Caco-2 (cell line): ENCODE results near the gene F10. TPM values are rescaled to one million over a fixed set of nuclear protein-coding genes. Genes with fewer than 3 reads are reported as not detected.
A peak's percentile ranks its signal among the peaks of the same experiment; 100 is the strongest.

Source experiments
- BruUV-seq: library from RNA; stranded (reverse); fragments of 400-500 nt; replicated peaks from 2 replicates; lab custom pipeline; 2021; lab: Mats Ljungman, UMichigan
- CTCF ChIA-PET: fragments of 300-600 bp; sonication (Branson Sonifier 250); formaldehyde crosslinking; loops from one replicate; lab custom pipeline; 2022; ENCODE audit warnings: antibody characterized with exemption; lab: Charles Lee
- POLR2A ChIA-PET: fragments of 300-600 bp; sonication (Branson Sonifier 250); formaldehyde crosslinking; loops from one replicate; lab custom pipeline; 2022; ENCODE audit warnings: antibody characterized with exemption; lab: Charles Lee
- DNase-seq, 2 experiments: peaks; one replicate each; pipeline versions ENCODE4 v3.0.0 to v3.0.0-alpha.2; 2020 to 2022
- H3K27me3 ChIP-seq: replicated peaks from 2 replicates; pipeline ENCODE4 v1.6.0; 2011; ENCODE audit warnings: low read length; ENCODE audit not compliant: control insufficient read depth, insufficient read depth
- H3K36me3 ChIP-seq: 2 replicates; pipeline ENCODE4 v1.5.1; 2011; ENCODE audit warnings: low read length; ENCODE audit not compliant: control insufficient read depth, insufficient read depth
- H3K4me1 ChIP-seq: fragments of 250-450 bp; sonication (Bioruptor Pico); 2 replicates; pipeline ENCODE4 v1.5.1; 2020; ENCODE audit warnings: mild to moderate bottlenecking
- H3K4me3 ChIP-seq: 2 replicates; pipeline ENCODE4 v1.5.1; 2011; ENCODE audit warnings: low read depth, mild to moderate bottlenecking, control low read depth, low read length
- H3K9me3 ChIP-seq: fragments of 250-450 bp; sonication (Bioruptor Pico); 2 replicates; pipeline ENCODE4 v1.5.1; 2020; ENCODE audit warnings: mild to moderate bottlenecking, moderate library complexity
- H3K27ac Mint-ChIP-seq: one replicate; pipeline ENCODE4 v1.8.0; 2022; ENCODE audit warnings: mixed read lengths; ENCODE audit not compliant: unreplicated experiment
- H3K27me3 Mint-ChIP-seq: one replicate; pipeline ENCODE4 v1.8.0; 2022; ENCODE audit warnings: mixed read lengths; ENCODE audit not compliant: insufficient read depth, unreplicated experiment
- H3K36me3 Mint-ChIP-seq: one replicate; pipeline ENCODE4 v1.8.0; 2022; ENCODE audit warnings: mild to moderate bottlenecking, mixed read lengths; ENCODE audit not compliant: insufficient read depth, unreplicated experiment
- H3K4me1 Mint-ChIP-seq: one replicate; pipeline ENCODE4 v1.8.0; 2022; ENCODE audit warnings: low read depth, mixed read lengths; ENCODE audit not compliant: unreplicated experiment
- H3K4me3 Mint-ChIP-seq: one replicate; pipeline ENCODE4 v1.8.0; 2022; ENCODE audit warnings: mild to moderate bottlenecking, moderate library complexity, mixed read lengths; ENCODE audit not compliant: unreplicated experiment
- H3K9me3 Mint-ChIP-seq: one replicate; pipeline ENCODE4 v1.8.0; 2022; ENCODE audit warnings: mixed read lengths; ENCODE audit not compliant: unreplicated experiment
- CTCF ChIP-seq, 2 experiments: fragments of 200-600 bp in 1 of 2; IDR thresholded peaks; 1 replicate in 1 of 2; 2 replicates in 1 of 2; pipeline versions ENCODE4 v1.5.1 to v1.8.0; 2011 to 2022; ENCODE audit warnings: antibody characterized with exemption in 1 of 2, control low read depth in 1 of 2, inconsistent platforms in 1 of 2, low read depth in 1 of 2, low read length in 1 of 2, mild to moderate bottlenecking in 1 of 2, moderate library complexity in 1 of 2; ENCODE audit not compliant: insufficient read depth in 1 of 2, severe bottlenecking in 1 of 2, unreplicated experiment in 1 of 2
- intact Hi-C: fragments of 100-400 bp; cut with micrococcal nuclease; formaldehyde crosslinking; loops from one replicate; pipeline ENCODE4 v1.10.0; 2022; ENCODE audit not compliant: unreplicated experiment
- total RNA-seq: library from RNA; stranded (reverse); gene quantifications from 2 replicates; pipeline ENCODE4 v1.2.3, GENCODE V29; 2022

The F10 gene
- total RNA-seq, 1 experiment from 2014 or later, result 34.3 TPM

DNA sequence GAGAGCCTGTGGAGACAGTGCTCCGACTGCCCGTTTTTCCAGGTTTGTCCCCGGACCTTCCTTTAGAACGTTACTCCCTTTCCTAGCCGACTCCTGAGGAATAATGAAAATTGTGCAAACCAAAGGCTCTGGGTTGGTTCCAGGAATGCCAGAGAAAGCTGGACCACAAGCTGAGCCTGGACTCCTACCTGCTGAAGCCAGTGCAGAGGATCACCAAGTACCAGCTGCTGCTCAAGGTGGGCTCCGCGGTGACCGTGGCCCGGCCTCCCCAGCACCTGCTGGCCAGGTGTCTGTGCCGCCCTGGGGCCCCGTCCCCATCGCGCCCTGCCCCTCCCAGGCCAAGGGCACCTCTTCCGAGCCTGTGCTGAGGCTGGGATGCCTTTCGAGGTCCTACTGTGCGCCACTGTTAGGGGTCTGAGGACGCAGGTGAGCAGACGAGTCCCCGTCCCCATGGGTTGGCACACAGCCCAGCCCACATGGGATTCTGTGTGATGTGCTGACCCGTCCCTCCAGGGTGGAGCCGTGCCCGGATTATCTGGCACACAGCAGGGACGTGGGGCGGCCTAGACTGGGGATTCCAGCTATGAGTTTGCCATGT lies 37.6 kb upstream of the F10 start:
- no TSS peak for BruUV-seq
- no peak for TF ChIP-seq CTCF (IDR thresholded peaks at IDR 0.05; ENCODE audit: insufficient read depth in 1 of 2, low read depth in 1 of 2, low read length in 1 of 2, severe bottlenecking in 1 of 2, unreplicated experiment in 1 of 2)
- CTCF ChIA-PET, result no interaction called here

DNA sequence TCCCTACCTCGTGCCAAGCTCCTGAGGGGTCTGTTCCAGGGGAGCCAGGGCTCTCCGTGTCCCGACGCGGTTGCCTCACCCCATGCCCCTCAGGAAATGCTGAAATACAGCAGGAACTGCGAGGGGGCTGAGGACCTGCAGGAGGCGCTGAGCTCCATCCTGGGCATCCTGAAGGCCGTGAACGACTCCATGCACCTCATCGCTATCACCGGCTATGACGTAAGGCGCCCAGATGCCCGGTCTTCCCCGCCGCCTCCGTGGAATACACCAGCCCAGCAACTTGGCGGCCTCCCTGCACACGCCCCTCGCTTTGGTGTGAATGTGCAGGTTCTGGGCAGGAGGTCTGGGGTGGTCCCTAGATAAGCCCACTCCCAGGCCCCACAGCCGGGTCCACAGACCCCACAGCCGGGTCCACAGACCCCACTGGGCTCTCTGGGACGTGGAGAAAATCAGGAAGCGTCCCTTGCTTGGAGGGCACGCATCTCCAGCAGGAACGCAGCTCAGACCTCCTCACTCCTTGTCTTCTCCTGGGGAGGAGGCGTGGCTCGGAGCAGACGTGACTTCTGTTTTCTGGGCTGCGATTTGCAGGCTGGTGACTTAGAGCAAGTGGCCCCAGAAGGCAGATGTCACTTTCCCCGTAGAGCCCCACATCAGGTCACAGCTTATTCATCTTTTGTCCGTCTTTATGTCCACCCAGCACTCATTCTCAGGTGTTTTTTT lies 36.4 kb upstream of the F10 start:
- Mint-ChIP-seq H3K4me1 (no peaks in the 10 kb centered on the region), H3K9me3 (no peaks in the 10 kb centered on the region), H3K4me3 (no peak overlapping the region), H3K27ac (no peak overlapping the region), H3K36me3 (no peaks in the 10 kb centered on the region), H3K27me3 (no peaks in the 10 kb centered on the region)
- Histone ChIP-seq H3K4me3 (no peak overlapping the region), H3K4me1 (0 out of 2 replicates have a peak, but pooled peaks cover 8% of the 10 kb centered on the region), H3K27me3 (no peaks in the 10 kb centered on the region), H3K36me3 (no peaks in the 10 kb centered on the region), H3K9me3 (no peaks in the 10 kb centered on the region)
- CTCF ChIA-PET, result no interaction called here
- DNase-seq, result no peak
- no TSS peak for BruUV-seq
- TF ChIP-seq CTCF (IDR thresholded peaks at IDR 0.05; ENCODE audit: insufficient read depth in 1 of 2, low read depth in 1 of 2, low read length in 1 of 2, severe bottlenecking in 1 of 2, unreplicated experiment in 1 of 2), result peak in 1 of 2 experiments; percentile 7
- intact Hi-C loops, result loop anchor here (2.0 kb wide), 1 partner anchor 37 kb away; the partner anchor contains the start of gene F10
- POLR2A ChIA-PET, result interaction anchor here (0.6 kb wide), 2 partner anchors 10 to 204 kb away, joined by 4 to 7 read pairs; no protein-coding TSS in a partner anchor

More for the DNA sequence above, 37.6 kb upstream of the F10 start:
- Histone ChIP-seq H3K27me3 (no peaks in the 10 kb centered on the region), H3K4me3 (no peak overlapping the region), H3K4me1 (0 out of 2 replicates have a peak, but pooled peaks cover 8% of the 10 kb centered on the region), H3K36me3 (no peaks in the 10 kb centered on the region), H3K9me3 (no peaks in the 10 kb centered on the region)
- no peaks in the 10 kb centered on the region for H3K9me3 Mint-ChIP-seq
- H3K27me3 Mint-ChIP-seq, result no peaks in the 10 kb centered on the region
- POLR2A ChIA-PET, result no interaction called here
- H3K4me1 Mint-ChIP-seq, result no peaks in the 10 kb centered on the region
- DNase-seq, result no peak
- H3K36me3 Mint-ChIP-seq, result no peaks in the 10 kb centered on the region
- intact Hi-C loops, result no loop called here
- H3K4me3 Mint-ChIP-seq, result no peak overlapping the region
- no peak overlapping the region for H3K27ac Mint-ChIP-seq

GRCh38 chr13:113086991-113087922 lies 35.3 kb upstream of the F10 start:
- Mint-ChIP-seq H3K27ac (no peak overlapping the region), H3K4me1 (no peaks in the 10 kb centered on the region), H3K9me3 (no peaks in the 10 kb centered on the region), H3K4me3 (no peak overlapping the region), H3K36me3 (no peaks in the 10 kb centered on the region), H3K27me3 (no peaks in the 10 kb centered on the region)
- no TSS peak for BruUV-seq
- 0 out of 2 replicates have a peak, but pooled peaks cover 8% of the 10 kb centered on the region for H3K4me1 ChIP-seq
- ChIA-PET CTCF (no interaction called here), POLR2A (no interaction called here)
- H3K27me3 ChIP-seq, result no peaks in the 10 kb centered on the region
- no peaks in the 10 kb centered on the region for H3K9me3 ChIP-seq
- no peak for DNase-seq
- intact Hi-C loops, result loop anchor here (2.0 kb wide), 1 partner anchor 36 kb away; the partner anchor contains the start of gene F10
- H3K36me3 ChIP-seq, result no peaks in the 10 kb centered on the region
- no peak overlapping the region for H3K4me3 ChIP-seq
- no peak for TF ChIP-seq CTCF (IDR thresholded peaks at IDR 0.05; ENCODE audit: insufficient read depth in 1 of 2, low read depth in 1 of 2, low read length in 1 of 2, severe bottlenecking in 1 of 2, unreplicated experiment in 1 of 2)
